ENCODE data around the gene BABAM2.

- TF ChIP-seq CTCF (IDR thresholded peaks at IDR 0.05; ENCODE audit: poor library complexity), result no peak
- no peak for TF ChIP-seq EZH2 (IDR thresholded peaks at IDR 0.05; ENCODE audit: borderline replicate concordance)
- TF ChIP-seq EZH2phosphoT487 (IDR thresholded peaks at IDR 0.05; ENCODE audit: low read depth, severe bottlenecking, unreplicated experiment), result no peak
These were observed 281.8 kb downstream of the BABAM2 start for GRCh38 chr2:28172114-28172898.

Data from hepatocyte (in vitro differentiated cells).